Posterior vena cava (tissue), 2 donors: ENCODE results near the gene CAPN11. TPM values are rescaled to one million over a fixed set of nuclear protein-coding genes. Genes with fewer than 3 reads are reported as not detected.
A peak's percentile ranks its signal among the peaks of the same experiment; 100 is the strongest.

ENCODE experiments used
- DNase-seq: peaks from one replicate; pipeline ENCODE4 v3.0.0-alpha.2; 2020; ENCODE audit warnings: low spot score
- intact Hi-C, 2 donors: fragments of 100-400 bp; cut with DNase I; formaldehyde crosslinking; loops; one replicate each; pipeline versions ENCODE4 v1.14.1 to v1.14.2; 2022 to 2023
- long read RNA-seq, 2 donors: library from polyadenylated mRNA; unstranded; transcript quantifications; one replicate each; pipeline ENCODE4 v2.0.0, GENCODE V29; 2020 to 2021
- total RNA-seq, 2 donors: library from RNA; stranded (reverse); fragmentation: NEBNext Ultra II Directional; extraction: Animal tissue kit (Norgen Biotek cat#: 25700); gene quantifications; one replicate each; pipeline ENCODE4 v1.2.1, GENCODE V29; 2021
- donor health status: DM: yes; HTN: yes; CAD: no.
- donor health status: DM: yes; HTN: yes; CAD: no.

Gene CAPN11
- 1 to 10 TPM in 1 of 2 donors, under 1 TPM in 1; 0.24 to 1.5 TPM for total RNA-seq
- long read RNA-seq, donor 1, partial matches to known transcripts, result 0 of 1 reads
- long read RNA-seq, donor 1, other reads (novel, unspliced or antisense), result 1 of 1 reads
- long read RNA-seq, donor 2, result 0 reads

- no peak for DNase-seq
- intact Hi-C loops, result no loop called here
Observed at GRCh38 chr6:44158770-44159228, at the start of gene CAPN11. Gene CAPN11, plus strand, starts transcription at chr6:44158820. Its CDS starts 29 bp downstream, at chr6:44158849.

DNA sequence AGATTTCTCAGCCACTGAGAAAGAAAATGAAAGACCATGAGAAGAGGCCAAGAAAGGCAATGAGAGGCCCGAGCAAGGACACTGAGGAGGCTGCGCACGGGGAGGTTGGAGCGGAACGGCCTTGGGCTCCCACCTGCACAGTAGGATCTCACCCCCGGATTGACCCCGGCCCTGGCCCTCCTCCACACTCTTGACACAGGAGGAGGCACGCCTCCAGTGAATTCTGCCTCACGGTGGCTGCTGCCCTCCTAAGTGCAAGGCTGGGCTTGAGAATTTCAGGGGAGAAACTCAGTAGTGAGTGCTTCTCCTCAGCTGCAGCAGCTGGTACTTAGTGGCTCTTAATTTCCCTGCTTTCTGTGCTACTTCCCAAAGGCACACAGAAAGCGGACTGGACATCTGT is 49.4 kb upstream of the CAPN11 start:
- intact Hi-C loops, result loop anchor here in 1 of 2 donors (10.0 kb wide), 1 partner anchor 226 kb away; no protein-coding TSS in a partner anchor
- no peak for DNase-seq

DNA sequence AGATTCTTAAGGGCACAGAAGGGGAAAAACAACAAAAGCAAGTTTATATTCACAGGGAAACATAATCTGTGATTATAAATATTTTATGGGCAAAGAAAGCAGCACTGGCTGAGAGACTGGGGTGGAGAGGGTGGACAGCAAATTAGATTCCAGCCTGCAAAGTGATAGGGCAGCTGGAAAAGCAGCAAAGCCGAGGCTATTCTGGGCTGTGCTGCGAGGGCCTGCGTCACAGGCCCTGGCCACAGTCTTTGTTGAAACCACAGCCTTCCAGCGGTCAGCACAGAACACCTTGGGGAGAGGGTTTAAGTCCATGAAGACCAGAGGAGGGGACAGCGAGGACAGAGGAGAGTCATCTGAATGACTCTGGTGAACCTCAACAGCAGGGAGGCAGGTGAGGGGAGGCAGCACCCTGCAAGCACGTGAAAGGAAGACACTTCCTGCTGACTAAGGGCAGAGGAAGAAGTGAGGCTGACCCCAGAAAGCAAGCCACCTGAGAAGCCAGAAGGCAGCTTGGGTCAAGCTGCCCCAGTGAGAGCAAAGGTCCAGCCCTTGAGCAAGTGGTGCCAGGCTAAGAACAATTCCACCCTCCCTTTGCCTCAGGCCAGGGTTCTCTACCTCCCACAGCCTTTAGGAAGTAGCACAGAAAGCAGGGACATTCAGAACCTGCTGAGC is 48.5 kb upstream of the CAPN11 start:
- intact Hi-C loops, result loop anchor here in 1 of 2 donors (10.0 kb wide), 1 partner anchor 125 kb away; no protein-coding TSS in a partner anchor
- no peak for DNase-seq

DNA sequence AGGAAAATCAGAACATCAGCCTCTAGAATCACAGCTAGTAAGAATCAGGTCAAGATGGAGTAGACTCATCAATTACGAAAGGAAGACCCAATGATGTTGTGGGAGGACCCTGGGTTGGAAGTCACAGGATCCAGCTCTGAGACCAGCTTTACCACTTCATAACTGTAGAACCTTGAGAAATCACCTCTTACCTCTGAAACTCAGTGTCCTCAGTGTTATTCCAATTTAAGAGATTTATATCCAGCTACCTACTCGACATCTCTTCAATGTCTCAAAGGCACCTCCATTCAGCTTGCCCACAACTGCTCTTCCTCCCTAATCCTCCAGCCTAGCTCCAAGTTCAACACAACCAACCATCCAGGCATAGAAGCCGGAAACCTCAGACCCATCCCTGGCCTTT is 47.7 kb upstream of the CAPN11 start:
- intact Hi-C loops, result loop anchor here in 1 of 2 donors (10.0 kb wide), 1 partner anchor 124 kb away; no protein-coding TSS in a partner anchor
- no peak for DNase-seq

- intact Hi-C loops, result loop anchor here in 1 of 2 donors (10.0 kb wide), 1 partner anchor 123 kb away; no protein-coding TSS in a partner anchor
- no peak for DNase-seq
Observed at GRCh38 chr6:44111434-44112417, 46.9 kb upstream of the CAPN11 start.

GRCh38 chr6:44113414-44113813 is 45.2 kb upstream of the CAPN11 start:
- DNase-seq, result no peak

GRCh38 chr6:44115866-44116265 is 42.8 kb upstream of the CAPN11 start:
- intact Hi-C loops, result loop anchor here in 1 of 2 donors (10.0 kb wide), 1 partner anchor 119 kb away; no protein-coding TSS in a partner anchor
- no peak for DNase-seq

More at GRCh38 chr6:44113414-44113813, 45.2 kb upstream of the CAPN11 start:
- intact Hi-C loops, result loop anchor here in 1 of 2 donors (10.0 kb wide), 1 partner anchor 121 kb away; no protein-coding TSS in a partner anchor

DNA sequence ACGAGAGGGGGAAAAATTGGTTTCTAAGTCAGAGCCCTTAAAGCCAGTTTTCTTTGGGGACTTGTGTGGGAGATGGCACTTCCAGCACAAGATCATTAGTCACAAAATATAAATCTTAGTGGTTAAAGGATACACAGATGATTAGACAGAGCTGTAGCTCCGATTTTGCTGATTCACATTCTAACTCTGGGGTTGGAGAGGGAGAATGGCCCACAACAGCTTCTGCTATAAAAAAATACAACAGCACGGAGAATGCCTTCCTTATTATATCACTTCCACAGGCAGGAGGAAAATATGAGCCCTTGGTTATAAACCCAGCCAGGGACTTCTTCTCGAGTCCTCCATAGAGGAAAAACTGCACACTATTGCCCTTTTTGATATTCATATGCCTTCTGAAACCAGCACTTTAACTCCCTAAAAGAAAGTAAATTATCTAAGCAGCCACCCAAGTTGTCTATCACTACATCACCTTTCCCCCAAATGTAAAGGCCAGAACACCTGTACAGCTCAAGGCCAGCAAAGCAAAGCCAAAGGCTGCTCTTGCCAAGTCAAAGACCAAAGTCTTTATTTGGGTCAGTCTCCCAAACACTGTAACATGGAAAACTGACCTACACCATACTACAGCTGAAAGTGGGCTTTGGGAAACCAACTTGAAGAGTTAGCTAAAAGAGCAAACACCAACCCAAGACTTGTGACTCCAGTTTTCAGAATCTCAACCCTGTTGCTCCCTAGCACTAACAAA is 41.8 kb upstream of the CAPN11 start:
- DNase-seq, result no peak
- intact Hi-C loops, result loop anchor here in 1 of 2 donors (10.0 kb wide), 1 partner anchor 118 kb away; no protein-coding TSS in a partner anchor

GRCh38 chr6:44117397-44118128 is 41.1 kb upstream of the CAPN11 start:
- DNase-seq, result no peak
- intact Hi-C loops, result loop anchor here in 1 of 2 donors (10.0 kb wide), 1 partner anchor 117 kb away; no protein-coding TSS in a partner anchor

- intact Hi-C loops, result loop anchor here in 1 of 2 donors (10.0 kb wide), 1 partner anchor 115 kb away; no protein-coding TSS in a partner anchor
- no peak for DNase-seq
Observed at GRCh38 chr6:44119704-44120262, 38.8 kb upstream of the CAPN11 start.

GRCh38 chr6:44120692-44121443 is 37.8 kb upstream of the CAPN11 start:
- no peak for DNase-seq
- intact Hi-C loops, result no loop called here

DNA sequence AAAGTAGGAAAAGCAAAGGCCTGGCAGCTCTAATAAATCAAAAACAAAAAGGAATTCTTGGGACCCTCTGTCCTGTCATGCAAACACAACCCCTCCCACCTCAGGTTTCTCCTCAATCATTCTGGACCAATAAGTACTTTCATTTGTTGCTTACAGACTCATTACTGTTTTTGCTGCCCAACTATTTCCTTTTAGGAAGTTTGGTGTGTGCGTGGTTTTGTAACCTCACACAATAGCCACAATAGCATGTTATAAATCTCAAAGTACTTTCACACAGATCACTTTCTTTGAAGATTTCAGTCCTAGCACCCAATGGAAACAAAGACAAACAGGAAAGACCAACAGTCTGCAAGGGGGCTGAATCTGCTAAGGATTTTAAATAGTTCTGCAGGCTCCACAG is 35.8 kb upstream of the CAPN11 start:
- intact Hi-C loops, result no loop called here
- no peak for DNase-seq

- intact Hi-C loops, result no loop called here
- no peak for DNase-seq
Observed at GRCh38 chr6:44123544-44123943, 35.1 kb upstream of the CAPN11 start.

- intact Hi-C loops, result no loop called here
- peak; percentile 85 for DNase-seq
Observed at GRCh38 chr6:44126320-44127149, 32.1 kb upstream of the CAPN11 start.

- DNase-seq, result peak; percentile 97
- intact Hi-C loops, result no loop called here
Observed at GRCh38 chr6:44127186-44128019, 31.2 kb upstream of the CAPN11 start, which contains the start of the genes MRPL14 and TMEM63B. Gene MRPL14, minus strand, starts transcription at chr6:44127452. Its CDS starts 10,841 bp downstream, at chr6:44116611. Gene TMEM63B, plus strand, starts transcription at chr6:44127554. Its CDS starts 7,031 bp downstream, at chr6:44134585.
